SU-DHL-6 (cell line): ENCODE measurements around the gene HOXB5.

Experiments used
- EZH2phosphoT487 ChIP-seq: fragments of 200-600 bp; sonication (generic), shearing (Covaris generic); conservative IDR thresholded peaks from 2 replicates; pipeline ENCODE4 v1.6.1; 2018; ENCODE audit warnings: mild to moderate bottlenecking, antibody characterized with exemption, low read length, moderate library complexity, mixed read lengths
- TF ChIP-seq, protein P1 (sequence below): fragments of 200-600 bp; sonication (generic); IDR thresholded peaks from one replicate; pipeline ENCODE4 v1.5.1; 2017; ENCODE audit warnings: antibody characterized with exemption, mild to moderate bottlenecking, low read length, moderate library complexity; ENCODE audit not compliant: insufficient read depth, poor library complexity, severe bottlenecking

DNA sequence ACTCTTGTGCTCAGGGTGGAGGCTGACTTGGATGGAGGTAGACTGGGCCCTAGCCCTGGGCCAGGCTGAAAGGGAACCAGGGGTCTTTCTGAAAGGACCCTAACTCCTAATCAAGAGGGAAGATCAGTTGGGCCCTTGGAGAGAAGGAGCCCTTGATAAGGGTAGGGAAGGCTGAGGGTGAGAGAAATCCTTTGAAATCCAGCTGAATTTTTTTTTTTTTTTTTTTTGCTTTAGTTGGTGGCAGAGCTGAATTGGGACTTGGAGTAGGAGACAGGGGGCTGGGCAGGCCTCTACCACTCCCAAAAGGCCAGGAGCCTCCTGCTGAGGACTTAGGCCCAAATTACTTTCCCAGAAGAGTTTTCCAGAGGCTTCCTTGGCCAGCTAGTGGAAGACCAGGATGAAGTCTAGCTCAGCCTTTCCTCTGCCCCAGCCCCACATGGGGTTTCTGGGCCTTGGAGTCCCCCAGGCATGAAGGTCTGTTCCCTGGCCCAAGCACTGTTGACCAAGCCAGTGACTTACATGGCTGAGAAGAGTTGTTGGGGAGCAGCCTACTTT, 2.9 kb downstream of the HOXB5 start:
- TF ChIP-seq, protein P1, sequence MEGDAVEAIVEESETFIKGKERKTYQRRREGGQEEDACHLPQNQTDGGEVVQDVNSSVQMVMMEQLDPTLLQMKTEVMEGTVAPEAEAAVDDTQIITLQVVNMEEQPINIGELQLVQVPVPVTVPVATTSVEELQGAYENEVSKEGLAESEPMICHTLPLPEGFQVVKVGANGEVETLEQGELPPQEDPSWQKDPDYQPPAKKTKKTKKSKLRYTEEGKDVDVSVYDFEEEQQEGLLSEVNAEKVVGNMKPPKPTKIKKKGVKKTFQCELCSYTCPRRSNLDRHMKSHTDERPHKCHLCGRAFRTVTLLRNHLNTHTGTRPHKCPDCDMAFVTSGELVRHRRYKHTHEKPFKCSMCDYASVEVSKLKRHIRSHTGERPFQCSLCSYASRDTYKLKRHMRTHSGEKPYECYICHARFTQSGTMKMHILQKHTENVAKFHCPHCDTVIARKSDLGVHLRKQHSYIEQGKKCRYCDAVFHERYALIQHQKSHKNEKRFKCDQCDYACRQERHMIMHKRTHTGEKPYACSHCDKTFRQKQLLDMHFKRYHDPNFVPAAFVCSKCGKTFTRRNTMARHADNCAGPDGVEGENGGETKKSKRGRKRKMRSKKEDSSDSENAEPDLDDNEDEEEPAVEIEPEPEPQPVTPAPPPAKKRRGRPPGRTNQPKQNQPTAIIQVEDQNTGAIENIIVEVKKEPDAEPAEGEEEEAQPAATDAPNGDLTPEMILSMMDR = no peak
- no peak for TF ChIP-seq EZH2phosphoT487
